GM19468 (cell line): ENCODE data around the gene CHIT1.

Source experiments
- ATAC-seq: cut with Tn5 transposase; IDR thresholded peaks from one replicate; pipeline ENCODE4 v1.9.1; 2021; ENCODE audit warnings: mild to moderate bottlenecking, moderate library complexity, moderate number of reproducible peaks; ENCODE audit not compliant: unreplicated experiment; ENCODE audit errors: extremely low read depth

CHIT1 gene

GRCh38 chr1:203229471-203230135 is at the start of gene CHIT1:
Gene CHIT1, minus strand, starts transcription at chr1:203229673. Its CDS starts 37 bp downstream, at chr1:203229636.
- no peak for ATAC-seq

GRCh38 chr1:203278885-203279406 is 49.5 kb upstream of the CHIT1 start:
- ATAC-seq, result no peak

- ATAC-seq, result no peak
Observed at GRCh38 chr1:203278082-203278884, 48.8 kb upstream of the CHIT1 start.

GRCh38 chr1:203276916-203277545 is 47.6 kb upstream of the CHIT1 start:
- no peak for ATAC-seq

- ATAC-seq, result no peak
Observed at GRCh38 chr1:203276408-203276807, 46.9 kb upstream of the CHIT1 start.

GRCh38 chr1:203275656-203276272 is 46.3 kb upstream of the CHIT1 start:
- no peak for ATAC-seq

- no peak for ATAC-seq
Observed at GRCh38 chr1:203274603-203275381, 45.3 kb upstream of the CHIT1 start.

- no peak for ATAC-seq
Observed at GRCh38 chr1:203273869-203274602, 44.6 kb upstream of the CHIT1 start.

GRCh38 chr1:203273206-203273868 is 43.9 kb upstream of the CHIT1 start:
- ATAC-seq, result peak; percentile 51

- ATAC-seq, result no peak
Observed at GRCh38 chr1:203272633-203273205, 43.2 kb upstream of the CHIT1 start.

- ATAC-seq, result no peak
Observed at GRCh38 chr1:203271962-203272632, 42.6 kb upstream of the CHIT1 start.

GRCh38 chr1:203271018-203271743 is 41.7 kb upstream of the CHIT1 start:
- ATAC-seq, result no peak

- ATAC-seq, result no peak
Observed at GRCh38 chr1:203270448-203270847, 41.0 kb upstream of the CHIT1 start.

- no peak for ATAC-seq
Observed at GRCh38 chr1:203269654-203270020, 40.2 kb upstream of the CHIT1 start.

- ATAC-seq, result no peak
Observed at GRCh38 chr1:203268901-203269653, 39.6 kb upstream of the CHIT1 start.

GRCh38 chr1:203267912-203268311 is 38.4 kb upstream of the CHIT1 start:
- ATAC-seq, result no peak
